NCI-H146 (cell line): ENCODE results near the gene GCSH.
A peak's percentile ranks its signal among the peaks of the same experiment; 100 is the strongest.

Source experiments
- DNase-seq: peaks from one replicate; lab custom pipeline; 2025; lab: John Stamatoyannopoulos, UW

The GCSH gene

GRCh38 chr16:81041696-81042095 lies 54.5 kb downstream of the GCSH start:
- DNase-seq: no peak

- no peak for DNase-seq
Observed at GRCh38 chr16:81040842-81041241, 55.4 kb downstream of the GCSH start.

- no peak for DNase-seq
Observed at GRCh38 chr16:81040131-81040530, 56.1 kb downstream of the GCSH start.

GRCh38 chr16:81036751-81037350 lies 59.3 kb downstream of the GCSH start:
- no peak for DNase-seq

GRCh38 chr16:81035975-81036750 lies 60.0 kb downstream of the GCSH start:
- DNase-seq: peak; percentile 34

GRCh38 chr16:81035398-81035974 lies 60.7 kb downstream of the GCSH start, which contains the start of gene ATMIN:
ATMIN (plus strand) TSS chr16:81035842; CDS start chr16:81035871, 29 bp downstream.
- DNase-seq: peak; percentile 86
